ENCODE results near the gene RFFL. TPM values are rescaled to one million over a fixed set of nuclear protein-coding genes. Genes with fewer than 3 reads are reported as not detected.
"Not testable (repeated sequence)": the region's sequence is repeated elsewhere in the genome, so short reads cannot be mapped to it uniquely, and the experiment has no call there.

RFFL gene
- total RNA-seq, 2 experiments from 2014 or later, result 22.4 to 23.5 TPM

DNA sequence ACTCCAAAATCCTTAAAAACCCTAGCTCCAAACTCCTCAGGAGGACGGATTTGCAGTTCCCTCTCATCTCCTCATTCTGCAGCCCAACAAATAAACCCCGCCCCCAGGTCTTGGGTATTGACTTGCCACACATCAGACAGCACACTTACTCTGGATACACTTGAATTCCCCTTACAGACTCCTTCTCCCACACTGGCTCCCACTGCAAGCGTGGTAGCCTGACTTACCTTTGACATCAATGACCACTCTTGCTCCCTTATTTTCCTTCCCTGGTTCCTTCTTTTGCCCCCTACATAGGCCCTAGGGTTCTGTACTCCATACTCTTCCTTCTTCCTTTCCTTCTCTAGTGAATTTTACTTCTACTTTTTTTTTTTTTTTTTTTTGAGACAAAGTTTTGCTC is 7.5 kb downstream of the RFFL start:
- POLR2A ChIA-PET, result no interaction called here
- CTCF ChIA-PET, result no interaction called here

DNA sequence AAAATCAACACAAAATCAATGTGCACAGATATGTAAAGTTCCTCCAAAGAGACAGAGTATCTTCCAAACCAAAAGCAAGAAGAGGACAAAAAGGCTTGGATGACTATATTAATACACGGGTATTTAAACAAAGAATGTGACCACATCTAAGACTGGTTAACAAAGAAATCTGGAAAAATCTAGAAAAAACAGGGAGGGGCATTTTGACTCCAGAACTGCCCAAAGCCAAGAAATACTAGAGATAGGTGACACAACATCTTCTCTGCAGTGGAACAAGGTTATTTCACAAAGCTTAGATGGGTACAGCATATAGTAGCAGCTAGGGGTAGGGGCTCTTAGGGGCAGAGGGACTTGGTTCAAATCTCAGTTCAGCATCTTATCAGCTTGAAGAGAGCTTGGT is 10.3 kb downstream of the RFFL start:
- POLR2A ChIA-PET, result no interaction called here
- CTCF ChIA-PET, result interaction anchor here (1.0 kb wide), 1 partner anchor 12 kb away, joined by 3 read pairs; no protein-coding TSS in a partner anchor

- POLR2A ChIA-PET, result no interaction called here
- CTCF ChIA-PET, result interaction anchor here (1.0 kb wide), 1 partner anchor 11 kb away, joined by 3 read pairs; no protein-coding TSS in a partner anchor
Measured at GRCh38 chr17:35052780-35053179, 10.7 kb downstream of the RFFL start.

DNA sequence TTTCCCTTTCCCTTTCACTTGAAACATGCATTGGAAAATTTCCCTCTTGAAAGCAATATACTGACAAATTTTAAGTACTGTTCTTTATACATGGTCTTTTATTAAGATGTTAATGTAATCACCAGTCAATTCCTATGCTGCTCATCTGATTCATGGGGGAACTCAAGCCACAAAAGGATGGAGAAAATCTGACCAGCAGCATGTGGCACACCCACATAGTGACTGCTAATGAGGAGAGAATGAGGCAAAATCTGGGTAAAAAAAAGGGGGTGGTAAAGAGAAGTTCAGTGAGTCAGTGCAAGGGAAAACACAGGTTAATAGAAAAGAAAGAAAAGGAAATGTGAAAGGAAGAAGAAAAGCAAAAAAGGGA is 11.3 kb downstream of the RFFL start:
- POLR2A ChIA-PET, result interaction anchor here (1.3 kb wide), 1 partner anchor 11 kb away, joined by 3 read pairs; the partner anchor contains the start of gene RFFL
- CTCF ChIA-PET, result no interaction called here

DNA sequence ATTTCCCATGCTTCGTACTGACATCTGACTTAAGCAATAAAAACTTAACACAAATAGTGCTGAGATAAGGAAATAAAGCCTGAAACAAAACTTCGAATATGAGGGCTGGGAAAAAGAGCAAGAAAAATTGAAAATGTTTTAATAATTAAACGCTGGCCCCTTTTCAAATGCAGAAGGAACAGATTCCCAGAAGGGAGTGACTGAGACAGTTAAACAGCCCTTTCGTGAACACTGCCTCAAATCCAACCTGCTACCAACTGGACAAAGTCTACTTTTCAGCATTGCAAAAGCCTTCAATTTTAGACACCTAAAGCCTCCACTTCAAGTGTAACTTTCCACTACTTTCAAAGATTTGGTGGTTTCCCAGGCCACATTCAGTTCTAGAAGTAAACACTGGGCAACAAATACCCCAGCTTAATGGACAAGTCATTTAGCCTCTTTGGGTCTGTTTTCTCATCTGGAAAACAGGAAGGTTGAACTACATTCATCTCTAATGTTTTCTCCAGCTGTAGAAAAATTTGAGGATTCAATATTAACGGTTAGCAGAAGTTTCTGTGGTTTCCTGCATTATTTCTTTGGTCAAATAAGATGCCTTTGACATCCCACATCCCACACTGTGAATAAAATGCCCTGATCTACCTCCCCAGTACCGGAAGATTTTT is 11.8 kb downstream of the RFFL start:
- CTCF ChIA-PET, result interaction anchor here (2.5 kb wide), 1 partner anchor 38 kb away, joined by 5 read pairs; no protein-coding TSS in a partner anchor

GRCh38 chr17:35051183-35051578 is 12.3 kb downstream of the RFFL start:
- ChIA-PET CTCF (interaction anchor here (0.7 to 2.5 kb wide), 3 partner anchors 13 to 38 kb away, joined by 3 to 5 read pairs (median 5); partner anchors contain the start of gene RFFL), POLR2A (interaction anchor here (1.3 to 1.4 kb wide), 2 partner anchors 12 to 28 kb away, joined by 3 to 7 read pairs; partner anchors contain the start of gene RFFL)

More for the DNA sequence above, 11.8 kb downstream of the RFFL start:
- POLR2A ChIA-PET, result interaction anchor here (1.3 kb wide), 1 partner anchor 12 kb away, joined by 3 read pairs; the partner anchor contains the start of gene RFFL

DNA sequence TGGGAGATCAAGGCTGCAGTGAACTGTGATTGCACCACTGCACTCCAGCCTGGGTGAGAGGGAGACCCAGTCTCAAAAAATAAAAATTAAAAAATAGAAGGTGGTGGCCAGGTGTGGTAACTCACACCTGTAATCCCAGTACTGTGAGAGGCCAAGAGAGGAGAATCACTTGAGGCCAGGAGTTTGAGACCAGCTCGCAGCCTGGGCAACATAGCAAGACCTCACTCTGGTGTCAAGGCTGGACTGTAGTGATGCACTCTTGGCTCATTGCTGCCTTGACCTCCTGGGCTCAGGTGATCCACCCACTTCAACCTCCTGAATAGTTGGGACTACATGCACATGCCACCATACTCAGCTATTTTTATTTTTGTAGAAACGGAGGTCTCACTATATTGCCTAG is 13.3 kb downstream of the RFFL start:
- ChIA-PET POLR2A (interaction anchor here (1.4 kb wide), 1 partner anchor 27 kb away, joined by 7 read pairs; no protein-coding TSS in a partner anchor), CTCF (interaction anchor here (0.7 to 2.5 kb wide), 4 partner anchors 14 to 41 kb away, joined by 3 to 5 read pairs (median 4); partner anchors contain the start of gene RFFL)

GRCh38 chr17:35048685-35049379 is 14.7 kb downstream of the RFFL start:
- CTCF ChIA-PET, result no interaction called here
- POLR2A ChIA-PET, result no interaction called here

DNA sequence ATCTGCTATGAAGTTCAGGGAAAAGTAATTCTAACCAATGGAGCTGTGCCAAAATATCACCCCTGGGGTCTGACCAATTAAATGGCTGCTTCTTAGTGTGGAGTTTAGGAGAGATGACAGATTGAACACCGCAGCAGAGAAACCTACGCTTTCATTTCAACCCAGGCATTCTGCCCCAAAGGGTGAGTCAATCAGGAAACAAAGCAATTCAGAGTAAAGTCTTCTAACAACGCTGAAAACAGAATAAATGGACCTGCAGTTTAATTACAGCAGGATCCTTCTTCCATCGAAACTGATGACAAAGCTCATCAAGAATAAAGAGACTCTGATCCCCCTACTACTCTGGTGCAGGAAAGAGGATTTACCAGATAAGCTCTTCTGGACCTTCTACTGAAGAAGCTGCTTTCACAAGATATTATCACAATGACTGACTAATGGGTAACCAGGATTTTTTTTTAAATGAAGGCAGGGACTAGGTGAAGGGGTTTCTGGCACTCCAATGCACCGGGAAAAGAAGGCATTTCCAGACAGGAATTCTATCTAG is 16.7 kb downstream of the RFFL start:
- POLR2A ChIA-PET, result interaction anchor here (0.9 to 1.7 kb wide), 7 partner anchors 17 to 82 kb away, joined by 3 to 10 read pairs (median 5); partner anchors contain the start of gene RFFL
- CTCF ChIA-PET, result interaction anchor here (0.9 to 1.4 kb wide), 7 partner anchors 13 to 43 kb away, joined by 3 to 8 read pairs (median 3); no protein-coding TSS in a partner anchor

- ChIA-PET CTCF (interaction anchor here (0.9 to 1.4 kb wide), 6 partner anchors 23 to 43 kb away, joined by 3 to 8 read pairs (median 4); no protein-coding TSS in a partner anchor), POLR2A (interaction anchor here (0.9 to 1.7 kb wide), 5 partner anchors 17 to 43 kb away, joined by 3 to 10 read pairs (median 5); partner anchors contain the start of gene RFFL)
Measured at GRCh38 chr17:35046245-35046644, 17.3 kb downstream of the RFFL start.

DNA sequence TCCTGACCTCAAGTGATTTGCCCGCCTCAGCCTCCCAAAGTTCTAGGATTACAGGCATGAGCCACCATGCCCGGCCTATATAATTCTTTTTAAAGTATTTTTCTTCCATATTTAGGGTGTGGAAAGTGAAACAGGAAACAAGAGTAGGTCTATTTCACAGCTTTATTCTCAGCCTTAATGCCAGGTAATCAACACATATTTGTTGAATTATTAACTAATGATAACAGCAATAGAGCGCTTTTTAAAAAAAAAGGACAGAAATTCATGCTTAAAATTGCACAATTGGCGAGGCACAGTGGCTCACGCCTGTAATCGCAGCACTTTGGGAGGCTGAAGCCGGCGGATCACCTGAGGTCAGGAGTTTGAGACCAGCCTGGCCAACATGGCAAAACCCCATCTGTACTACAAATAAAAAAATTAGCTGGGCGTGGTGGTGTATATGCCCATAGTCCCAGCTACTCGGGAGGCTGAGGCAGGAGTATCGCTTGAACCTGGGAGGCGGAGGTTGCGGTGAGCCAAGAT is 18.0 kb downstream of the RFFL start:
- POLR2A ChIA-PET, result interaction anchor here (0.5 kb wide), 1 partner anchor 18 kb away, joined by 3 read pairs; the partner anchor contains the start of gene RFFL
- CTCF ChIA-PET, result interaction anchor here (0.7 kb wide), 1 partner anchor 19 kb away, joined by 3 read pairs; no protein-coding TSS in a partner anchor

DNA sequence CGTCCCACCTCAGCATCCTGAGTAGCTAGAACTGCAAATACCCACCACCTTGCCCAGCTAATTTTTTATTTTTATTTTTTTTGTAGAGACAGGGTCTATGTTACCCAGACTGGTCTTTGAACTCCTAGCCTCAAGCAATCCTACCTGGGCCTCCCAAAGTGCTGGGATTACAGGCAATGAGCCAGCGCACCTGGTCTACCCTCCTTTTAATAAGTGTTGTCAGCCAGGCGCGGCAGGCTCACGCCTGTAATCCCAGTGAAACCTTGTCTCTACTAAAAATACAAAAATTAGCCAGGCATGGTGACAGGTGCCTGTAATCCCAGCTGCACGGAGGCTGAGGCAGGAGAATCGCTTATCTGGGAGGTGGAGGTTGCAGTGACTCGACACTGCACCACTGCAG is 19.3 kb downstream of the RFFL start:
- ChIA-PET CTCF (no interaction called here), POLR2A (no interaction called here)

GRCh38 chr17:35041390-35041789 is 22.1 kb downstream of the RFFL start:
- POLR2A ChIA-PET, result no interaction called here

DNA sequence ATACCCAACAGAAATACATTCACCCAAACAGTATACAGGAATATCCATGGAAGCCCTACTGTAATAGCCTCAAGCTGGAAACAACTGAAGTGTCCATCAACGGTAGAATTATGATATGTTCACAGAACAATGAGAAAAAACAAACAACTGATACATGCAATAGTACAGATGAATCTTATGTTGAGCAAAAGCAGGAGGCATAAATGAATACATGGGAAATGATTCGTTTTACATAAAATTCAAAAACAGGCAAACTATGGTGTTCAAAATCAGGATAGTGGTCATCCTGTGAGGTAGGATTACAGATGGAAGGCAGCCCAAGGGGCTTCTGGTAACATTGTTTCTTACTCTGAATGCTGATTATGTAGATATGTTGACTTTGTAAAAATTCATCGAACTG is 25.1 kb downstream of the RFFL start:
- CTCF ChIA-PET, result no interaction called here

More at GRCh38 chr17:35041390-35041789, 22.1 kb downstream of the RFFL start:
- CTCF ChIA-PET, result interaction anchor here (0.6 to 1.1 kb wide), 3 partner anchors 9 to 45 kb away, joined by 3 to 5 read pairs (median 3); no protein-coding TSS in a partner anchor

GRCh38 chr17:35030780-35031179 is 32.7 kb downstream of the RFFL start:
- CTCF ChIA-PET, result interaction anchor here (1.2 kb wide), 1 partner anchor 9 kb away, joined by 3 read pairs; no protein-coding TSS in a partner anchor
- POLR2A ChIA-PET, result interaction anchor here (1.1 kb wide), 1 partner anchor 8 kb away, joined by 3 read pairs; no protein-coding TSS in a partner anchor

More for the DNA sequence above, 25.1 kb downstream of the RFFL start:
- POLR2A ChIA-PET, result no interaction called here

DNA sequence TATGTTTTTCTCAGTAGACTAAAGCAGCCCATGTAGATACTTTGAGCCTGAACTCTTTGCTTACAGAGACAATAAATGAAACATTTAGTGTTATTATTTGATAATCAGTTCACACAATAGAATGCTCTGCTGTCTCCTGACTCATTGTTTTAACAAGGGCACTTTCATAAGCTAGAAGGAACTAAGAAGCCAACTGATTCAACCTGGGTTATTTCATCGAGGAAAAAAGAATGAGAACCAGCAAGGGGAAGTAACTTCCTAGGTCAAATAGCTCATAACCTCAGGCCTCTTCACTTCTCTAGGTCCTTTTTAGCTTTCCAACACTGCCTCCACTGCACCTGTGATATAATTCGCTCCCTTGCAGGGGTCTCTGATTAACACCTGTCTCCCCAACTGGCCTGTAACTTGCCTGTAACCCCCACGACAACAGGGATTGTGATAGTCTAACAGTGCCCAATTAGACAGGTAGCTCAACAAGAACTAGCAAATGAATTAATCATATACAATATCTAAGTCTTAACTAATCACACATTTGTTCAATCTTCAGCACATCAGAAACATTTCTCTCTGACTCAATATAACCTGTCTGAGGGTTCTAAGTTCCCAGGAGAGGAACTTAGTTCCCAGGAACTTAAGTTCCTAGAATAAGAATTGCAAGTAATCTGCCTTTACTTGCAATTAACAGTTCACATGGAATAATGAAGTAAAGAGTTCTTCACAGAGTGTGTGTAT is 34.8 kb downstream of the RFFL start:
- POLR2A ChIA-PET, result interaction anchor here (1.2 kb wide), 1 partner anchor 35 kb away, joined by 3 read pairs; the partner anchor contains the start of gene RFFL
- CTCF ChIA-PET, result interaction anchor here (0.9 to 1.1 kb wide), 2 partner anchors 61 to 90 kb away, joined by 3 to 4 read pairs; no protein-coding TSS in a partner anchor

GRCh38 chr17:35028097-35028496 is 35.4 kb downstream of the RFFL start:
- POLR2A ChIA-PET, result interaction anchor here (1.2 kb wide), 1 partner anchor 35 kb away, joined by 3 read pairs; the partner anchor contains the start of gene RFFL
- CTCF ChIA-PET, result not testable (repeated sequence)

GRCh38 chr17:35025541-35025940 is 38.0 kb downstream of the RFFL start:
- ChIA-PET POLR2A (no interaction called here), CTCF (interaction anchor here (1.2 to 2.0 kb wide), 2 partner anchors 47 to 94 kb away, joined by 3 to 10 read pairs; partner anchors contain the start of gene RAD51D)

All from activated CD8-positive, alpha-beta memory T cell treated with anti-CD3 and anti-CD28 coated beads for 36 hours (primary cell).